GM18508 (cell line): ENCODE measurements around the gene VSIG10L2.
"Not testable (repeated sequence)": the region's sequence is repeated elsewhere in the genome, so short reads cannot be mapped to it uniquely, and the experiment has no call there.

Experiments
- ATAC-seq: cut with Tn5 transposase; IDR thresholded peaks from one replicate; pipeline ENCODE4 v1.9.1; 2021; ENCODE audit warnings: moderate number of reproducible peaks; ENCODE audit not compliant: insufficient read depth, unreplicated experiment

The VSIG10L2 gene

DNA sequence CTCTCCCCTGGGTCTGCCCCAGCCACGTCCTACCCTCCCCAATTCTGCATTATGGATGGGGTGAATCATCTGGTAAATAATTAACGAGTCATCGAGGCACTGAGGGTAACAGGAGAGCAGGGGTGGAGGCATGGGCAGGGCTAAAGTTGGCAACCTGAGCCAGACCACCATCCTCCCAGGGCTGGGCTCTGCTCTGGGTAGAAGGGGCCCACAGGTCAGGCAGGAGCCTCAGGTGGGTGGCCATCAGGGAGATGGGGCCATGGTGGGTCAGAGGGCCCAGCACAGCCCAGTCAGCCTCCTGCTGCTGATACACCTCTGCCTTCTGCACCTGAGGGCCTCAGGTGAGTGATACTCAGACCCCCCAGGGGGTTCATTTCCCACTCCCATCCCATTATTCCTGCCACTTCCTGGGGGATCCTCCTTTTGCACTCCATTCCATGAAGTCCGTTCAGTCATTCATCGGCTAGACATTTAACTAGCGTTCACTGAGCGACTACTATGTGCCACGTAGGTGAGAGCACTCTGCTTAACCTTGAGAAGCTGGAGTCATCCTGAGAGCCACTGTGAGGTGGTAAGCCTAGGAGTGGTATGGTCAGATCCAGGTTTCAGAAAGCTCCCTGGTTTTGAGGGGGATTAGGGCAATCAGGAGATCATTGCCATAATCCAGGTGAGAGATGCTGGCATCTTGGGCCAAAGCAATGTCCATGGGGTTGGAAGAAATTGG lies at the start of gene VSIG10L2:
Gene VSIG10L2 (plus strand): TSS at position 248 of the 724 bp plus-strand sequence. CDS start 12 bp downstream, at position 260.
- no peak for ATAC-seq

GRCh38 chr11:125901872-125902271 lies 44.0 kb upstream of the VSIG10L2 start:
- no peak for ATAC-seq

DNA sequence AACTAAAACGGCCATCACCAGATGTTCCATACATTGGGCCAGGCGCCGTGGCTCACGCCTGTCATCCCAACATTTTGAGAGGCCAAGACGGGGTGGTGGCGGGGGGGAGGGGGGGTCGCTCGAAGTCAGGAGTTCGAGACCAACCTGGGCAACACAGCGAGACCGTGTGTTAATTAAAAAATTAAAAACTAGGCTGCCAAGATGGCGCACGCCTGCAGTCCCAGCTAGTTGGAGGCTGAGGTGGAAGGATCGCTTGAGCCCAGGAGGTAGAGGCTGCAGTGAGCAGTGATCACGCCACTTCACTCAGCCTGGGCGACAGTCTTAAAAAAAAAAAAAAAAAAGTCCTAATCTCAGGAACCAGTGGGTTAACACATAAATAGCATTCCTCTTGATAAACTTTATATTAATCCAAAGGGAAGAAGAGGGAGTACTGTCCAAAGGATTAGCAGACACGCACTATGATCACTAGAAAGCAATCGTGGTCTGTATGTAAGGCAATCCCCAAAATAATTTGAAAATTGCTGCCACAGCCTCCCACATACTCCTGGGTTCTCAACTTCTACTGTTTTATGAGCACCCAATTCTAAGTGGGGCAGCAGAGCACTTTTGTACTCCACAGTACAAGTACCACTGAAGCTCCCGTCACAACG lies 43.4 kb upstream of the VSIG10L2 start:
- ATAC-seq = no peak

- peak; percentile 85 for ATAC-seq
Observed at GRCh38 chr11:125902927-125903710, 42.7 kb upstream of the VSIG10L2 start, which contains the start of gene PUS3. Gene PUS3 (minus strand): TSS chr11:125903206. CDS start chr11:125896284, 6,922 bp downstream.

DNA sequence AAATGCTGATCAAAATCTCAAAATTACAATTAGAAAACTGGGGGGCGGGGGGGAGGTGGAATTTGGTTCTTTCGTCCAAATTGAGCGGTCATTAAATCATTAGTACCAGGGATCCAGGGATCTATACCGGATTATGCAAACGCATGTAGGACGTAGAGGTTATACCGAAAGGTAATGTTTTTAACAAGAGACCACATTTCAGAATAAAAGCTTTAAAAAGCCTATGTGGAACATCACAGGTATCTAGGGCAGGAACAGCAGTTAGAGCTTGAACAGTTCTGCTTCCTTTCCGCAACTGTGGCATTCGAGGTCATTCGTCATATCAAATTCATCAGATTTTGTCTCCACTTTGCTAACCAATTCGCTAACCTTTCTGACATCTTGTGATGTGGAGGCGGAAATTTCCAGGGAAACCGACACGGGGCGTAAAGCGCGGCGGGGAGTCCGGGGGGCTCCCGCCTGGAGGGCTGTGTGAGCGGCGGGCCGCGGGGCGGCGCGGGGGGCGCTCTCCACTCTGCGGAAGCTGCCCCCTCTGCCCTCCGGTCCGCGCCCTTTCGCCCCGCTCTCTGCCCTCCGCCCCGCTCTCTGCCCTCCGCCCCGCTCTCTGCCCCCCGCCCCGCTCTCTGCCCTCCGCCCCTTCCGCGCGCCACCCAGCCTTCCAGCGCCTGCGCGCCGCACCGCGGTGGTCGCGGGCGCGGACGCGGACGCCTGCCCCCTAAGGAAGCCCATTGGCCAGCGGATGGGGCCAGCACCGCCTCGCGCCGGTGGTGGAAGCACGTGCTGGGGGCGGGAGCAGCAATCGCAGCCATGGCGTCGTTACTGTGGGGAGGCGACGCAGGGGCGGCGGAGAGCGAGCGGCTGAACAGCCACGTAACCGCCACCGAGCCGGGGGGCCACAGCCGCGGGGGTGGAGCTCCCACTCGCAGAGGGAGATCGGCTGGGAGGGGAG lies 41.9 kb upstream of the VSIG10L2 start, which contains the start of gene DDX25:
Gene DDX25 (plus strand): TSS at position 798 of the 949 bp plus-strand sequence. CDS start 10 bp downstream, at position 808.
- no peak for ATAC-seq

GRCh38 chr11:125904678-125905077 lies 41.2 kb upstream of the VSIG10L2 start:
- ATAC-seq = no peak

GRCh38 chr11:125910226-125910849 lies 35.5 kb upstream of the VSIG10L2 start:
- ATAC-seq = no peak

- ATAC-seq = not testable (repeated sequence)
Observed at GRCh38 chr11:125914601-125915000, 31.2 kb upstream of the VSIG10L2 start.

DNA sequence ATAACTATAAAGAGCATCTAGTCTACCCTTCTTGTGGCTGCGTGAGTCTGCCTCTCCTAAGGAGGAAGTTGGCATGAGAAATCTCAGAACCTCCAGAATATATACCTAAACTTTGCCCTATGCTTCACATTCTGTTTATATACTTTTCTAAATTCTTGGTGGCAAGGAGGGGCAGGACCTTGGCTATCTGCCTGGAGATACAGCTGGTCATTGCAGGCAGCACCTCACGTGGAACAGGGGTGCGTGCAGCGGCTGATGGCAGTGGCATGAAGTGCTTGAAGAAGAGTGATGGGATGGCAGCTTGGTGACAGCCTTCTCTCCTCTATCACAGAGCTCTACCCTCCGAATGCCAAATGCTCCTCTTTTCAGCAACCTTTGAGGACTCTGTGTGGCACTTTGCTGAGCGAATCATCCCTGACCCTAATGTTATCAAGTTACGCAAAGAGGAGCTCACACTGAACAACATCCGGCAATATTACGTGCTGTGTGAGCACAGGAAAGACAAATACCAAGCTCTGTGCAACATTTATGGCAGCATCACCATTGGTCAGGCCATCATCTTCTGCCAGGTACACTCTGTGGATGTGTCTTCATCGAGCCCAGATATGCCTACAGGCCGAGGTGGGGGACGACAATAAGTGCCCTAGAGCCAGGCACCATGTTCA lies 29.0 kb upstream of the VSIG10L2 start:
- ATAC-seq = no peak

- ATAC-seq = no peak
Observed at GRCh38 chr11:125918140-125918840, 27.6 kb upstream of the VSIG10L2 start.

GRCh38 chr11:125921042-125921441 lies 24.8 kb upstream of the VSIG10L2 start:
- ATAC-seq = no peak

- ATAC-seq = no peak
Observed at GRCh38 chr11:125922156-125922555, 23.7 kb upstream of the VSIG10L2 start.

DNA sequence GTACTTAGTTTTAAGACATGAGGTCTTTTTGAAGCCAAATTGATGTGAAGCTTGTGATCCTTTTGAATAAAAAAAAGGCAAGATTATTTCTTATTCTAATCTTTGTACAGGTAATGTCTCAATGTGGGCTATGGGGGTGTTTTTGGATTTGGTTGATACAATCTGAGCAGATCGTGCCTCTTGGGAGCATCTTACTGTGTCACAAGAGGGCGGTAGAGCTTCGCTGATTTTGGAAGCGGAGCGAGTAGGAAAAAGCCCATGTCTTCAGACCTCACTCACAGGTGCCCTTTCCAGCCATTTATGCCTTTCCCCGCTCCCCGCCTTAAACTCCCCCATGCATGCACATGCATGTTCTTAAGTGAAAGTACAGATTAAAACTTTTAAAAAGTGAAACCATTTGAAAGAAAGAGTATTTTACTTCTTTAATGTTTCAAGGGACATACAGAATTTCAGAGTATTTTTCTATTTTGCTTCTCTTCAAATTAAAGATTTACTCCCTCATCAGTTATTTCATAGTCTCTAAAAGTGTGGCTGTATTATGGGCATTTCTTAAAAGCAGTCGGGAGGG lies 22.7 kb upstream of the VSIG10L2 start:
- no peak for ATAC-seq

GRCh38 chr11:125923633-125924032 lies 22.2 kb upstream of the VSIG10L2 start:
- ATAC-seq = no peak

GRCh38 chr11:125924384-125925007 lies 21.3 kb upstream of the VSIG10L2 start:
- ATAC-seq = no peak

DNA sequence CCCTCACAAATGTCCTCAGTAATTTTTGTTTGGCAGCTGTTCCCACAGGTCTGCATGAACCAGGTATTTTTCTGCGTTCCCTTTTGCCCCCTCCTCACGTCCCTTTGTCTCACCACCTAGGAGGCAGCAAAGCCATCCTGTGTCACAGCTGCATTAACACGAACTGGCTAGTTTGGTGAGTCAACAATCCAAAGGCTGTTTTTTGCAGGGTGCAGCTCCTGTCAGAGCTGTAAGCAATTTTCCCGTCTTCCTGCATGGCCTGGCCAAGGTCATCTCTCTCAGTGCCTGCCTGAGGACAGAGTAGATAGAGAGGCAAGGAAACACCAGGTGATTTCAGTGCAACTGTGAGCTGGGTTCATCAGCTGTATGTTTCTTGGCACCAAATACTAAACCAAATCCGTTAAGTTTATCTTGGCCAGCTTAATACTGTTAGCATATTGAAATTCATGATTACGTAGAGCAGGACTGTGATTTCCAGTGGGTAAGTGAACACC lies 20.6 kb upstream of the VSIG10L2 start:
- ATAC-seq = no peak

GRCh38 chr11:125925804-125926203 lies 20.0 kb upstream of the VSIG10L2 start:
- ATAC-seq = no peak
